ENCODE measurements around the gene SRD5A3. TPM values are rescaled to one million over a fixed set of nuclear protein-coding genes. Genes with fewer than 3 reads are reported as not detected.
"Not testable (repeated sequence)": the region's sequence is repeated elsewhere in the genome, so short reads cannot be mapped to it uniquely, and the experiment has no call there.

Gene SRD5A3
- total and polyA plus RNA-seq, 7 experiments from 2014 or later: 1.9 to 10.6 (median 5.0) TPM

GRCh38 chr4:55350870-55351269 is 4.8 kb downstream of the SRD5A3 start:
- Mint-ChIP-seq H3K4me1 (peaks cover 10 to 17% (median 16%) of the 10 kb centered on the region in 7 donors), H3K36me3 (peaks cover 0 to 19% (median 14%) of the 10 kb centered on the region in 5 donors)
- H3K4me3 Mint-ChIP-seq; ATAC-seq; H3K27me3 ChIP-seq (ENCODE audit: control insufficient read depth in 2 of 2, insufficient read depth in 2 of 2, low read length in 2 of 2); DNase-seq; H3K27ac Mint-ChIP-seq; H3K9me3 Mint-ChIP-seq; H3K4me3 ChIP-seq (ENCODE audit: low read length); intact Hi-C loops (cut with micrococcal nuclease); H3K4me1 ChIP-seq (ENCODE audit: control insufficient read depth in 2 of 2, insufficient read depth in 2 of 2, low read length in 2 of 2); POLR2A ChIA-PET; H3K9me3 ChIP-seq (ENCODE audit: control insufficient read depth in 2 of 3, low read length in 3 of 3); H3K27me3 Mint-ChIP-seq; H3K36me3 ChIP-seq (ENCODE audit: control insufficient read depth in 2 of 3, insufficient read depth in 3 of 3, low read length in 3 of 3); H3K27ac ChIP-seq (ENCODE audit: low read depth, low read length): not testable (repeated sequence)
- CTCF ChIA-PET: interaction anchor here (0.7 kb wide), 1 partner anchor 8 kb away, joined by 4 read pairs; no protein-coding TSS in a partner anchor

- peaks cover 0 to 5% (median 0%) of the 10 kb centered on the region in 11 donors for H3K9me3 Mint-ChIP-seq
- no peaks in the 10 kb centered on the region for H3K27me3 Mint-ChIP-seq
- intact Hi-C loops (cut with micrococcal nuclease): no loop called here
- no peak overlapping the region for H3K27ac ChIP-seq (ENCODE audit: low read depth, low read length)
- no peaks in the 10 kb centered on the region for H3K36me3 ChIP-seq (ENCODE audit: control insufficient read depth in 2 of 3, insufficient read depth in 3 of 3, low read length in 3 of 3)
- POLR2A ChIA-PET: no interaction called here
- no peak for DNase-seq
- ATAC-seq: no peak
- CTCF ChIA-PET: no interaction called here
- H3K4me3 Mint-ChIP-seq: no peak overlapping the region
- H3K4me1 ChIP-seq (ENCODE audit: control insufficient read depth in 2 of 2, insufficient read depth in 2 of 2, low read length in 2 of 2): peaks cover 3 to 5% of the 10 kb centered on the region in 2 donors
- no peak overlapping the region for H3K4me3 ChIP-seq (ENCODE audit: low read length)
- peaks cover 0 to 19% (median 14%) of the 10 kb centered on the region in 5 donors for H3K36me3 Mint-ChIP-seq
- no peak overlapping the region for H3K27ac Mint-ChIP-seq
- peaks cover 8 to 15% (median 14%) of the 10 kb centered on the region in 7 donors for H3K4me1 Mint-ChIP-seq
- no peaks in the 10 kb centered on the region for H3K9me3 ChIP-seq (ENCODE audit: control insufficient read depth in 2 of 3, low read length in 3 of 3)
- no peaks in the 10 kb centered on the region for H3K27me3 ChIP-seq (ENCODE audit: control insufficient read depth in 2 of 2, insufficient read depth in 2 of 2, low read length in 2 of 2)
These were observed 5.8 kb downstream of the SRD5A3 start for GRCh38 chr4:55351824-55352223.

GRCh38 chr4:55352726-55353125 is 6.7 kb downstream of the SRD5A3 start:
- Histone ChIP-seq H3K4me1 (ENCODE audit: control insufficient read depth in 2 of 2, insufficient read depth in 2 of 2, low read length in 2 of 2) (no peaks in the 10 kb centered on the region), H3K9me3 (ENCODE audit: control insufficient read depth in 2 of 3, low read length in 3 of 3) (no peaks in the 10 kb centered on the region), H3K27ac (ENCODE audit: low read depth, low read length) (no peak overlapping the region), H3K36me3 (ENCODE audit: control insufficient read depth in 2 of 3, insufficient read depth in 3 of 3, low read length in 3 of 3) (no peaks in the 10 kb centered on the region), H3K4me3 (ENCODE audit: low read length) (no peak overlapping the region), H3K27me3 (ENCODE audit: control insufficient read depth in 2 of 2, insufficient read depth in 2 of 2, low read length in 2 of 2) (no peaks in the 10 kb centered on the region)
- POLR2A ChIA-PET: no interaction called here
- no peak overlapping the region for H3K4me3 Mint-ChIP-seq
- intact Hi-C loops (cut with micrococcal nuclease): no loop called here
- no peaks in the 10 kb centered on the region for H3K27me3 Mint-ChIP-seq
- CTCF ChIA-PET: no interaction called here
- peaks cover 0 to 19% (median 14%) of the 10 kb centered on the region in 5 donors for H3K36me3 Mint-ChIP-seq
- peaks cover 0 to 7% (median 6%) of the 10 kb centered on the region in 7 donors for H3K4me1 Mint-ChIP-seq
- no peak overlapping the region for H3K27ac Mint-ChIP-seq
- DNase-seq: no peak
- no peak for ATAC-seq
- H3K9me3 Mint-ChIP-seq: peaks cover 0 to 5% (median 0%) of the 10 kb centered on the region in 11 donors

- not testable (repeated sequence) for H3K9me3 Mint-ChIP-seq
These were observed 7.2 kb downstream of the SRD5A3 start for GRCh38 chr4:55353228-55353747.

GRCh38 chr4:55354648-55355047 is 8.6 kb downstream of the SRD5A3 start:
- Mint-ChIP-seq H3K27me3 (no peaks in the 10 kb centered on the region), H3K4me3 (no peak overlapping the region), H3K27ac (no peak overlapping the region), H3K4me1 (peaks cover 0 to 13% (median 0%) of the 10 kb centered on the region in 7 donors), H3K36me3 (peaks cover 0 to 21% (median 14%) of the 10 kb centered on the region in 5 donors), H3K9me3 (peaks cover 0 to 5% (median 0%) of the 10 kb centered on the region in 11 donors)
- ChIA-PET CTCF (interaction anchor here (1.1 kb wide), 2 partner anchors 9 to 77 kb away, joined by 3 to 5 read pairs; partner anchors contain the start of gene SRD5A3), POLR2A (no interaction called here)
- no peak overlapping the region for H3K4me3 ChIP-seq (ENCODE audit: low read length)
- H3K4me1 ChIP-seq (ENCODE audit: control insufficient read depth in 2 of 2, insufficient read depth in 2 of 2, low read length in 2 of 2): no peaks in the 10 kb centered on the region
- intact Hi-C loops (cut with micrococcal nuclease): no loop called here
- no peaks in the 10 kb centered on the region for H3K9me3 ChIP-seq (ENCODE audit: control insufficient read depth in 2 of 3, low read length in 3 of 3)
- DNase-seq: no peak
- H3K27ac ChIP-seq (ENCODE audit: low read depth, low read length): no peak overlapping the region
- no peak for ATAC-seq
- no peaks in the 10 kb centered on the region for H3K36me3 ChIP-seq (ENCODE audit: control insufficient read depth in 2 of 3, insufficient read depth in 3 of 3, low read length in 3 of 3)
- no peaks in the 10 kb centered on the region for H3K27me3 ChIP-seq (ENCODE audit: control insufficient read depth in 2 of 2, insufficient read depth in 2 of 2, low read length in 2 of 2)

More at GRCh38 chr4:55353228-55353747, 7.2 kb downstream of the SRD5A3 start:
- CTCF ChIA-PET; ATAC-seq; POLR2A ChIA-PET; H3K4me1 ChIP-seq (ENCODE audit: control insufficient read depth in 2 of 2, insufficient read depth in 2 of 2, low read length in 2 of 2); H3K4me1 Mint-ChIP-seq; H3K27me3 ChIP-seq (ENCODE audit: control insufficient read depth in 2 of 2, insufficient read depth in 2 of 2, low read length in 2 of 2); H3K36me3 ChIP-seq (ENCODE audit: control insufficient read depth in 2 of 3, insufficient read depth in 3 of 3, low read length in 3 of 3); H3K4me3 Mint-ChIP-seq; H3K4me3 ChIP-seq (ENCODE audit: low read length); H3K27ac ChIP-seq (ENCODE audit: low read depth, low read length); DNase-seq; H3K27me3 Mint-ChIP-seq; H3K27ac Mint-ChIP-seq; H3K9me3 ChIP-seq (ENCODE audit: control insufficient read depth in 2 of 3, low read length in 3 of 3); intact Hi-C loops (cut with micrococcal nuclease): not testable (repeated sequence)
- H3K36me3 Mint-ChIP-seq: peaks cover 0 to 21% (median 14%) of the 10 kb centered on the region in 5 donors

- Mint-ChIP-seq H3K36me3 (peaks cover 0 to 21% (median 14%) of the 10 kb centered on the region in 5 donors), H3K4me3 (no peak overlapping the region), H3K27ac (no peak overlapping the region), H3K9me3 (peaks cover 0 to 5% (median 0%) of the 10 kb centered on the region in 11 donors), H3K4me1 (peaks cover 0 to 13% (median 0%) of the 10 kb centered on the region in 7 donors), H3K27me3 (no peaks in the 10 kb centered on the region)
- ChIA-PET POLR2A (no interaction called here), CTCF (interaction anchor here (1.1 kb wide), 2 partner anchors 10 to 76 kb away, joined by 3 to 5 read pairs; partner anchors contain the start of gene SRD5A3)
- H3K4me1 ChIP-seq (ENCODE audit: control insufficient read depth in 2 of 2, insufficient read depth in 2 of 2, low read length in 2 of 2): no peaks in the 10 kb centered on the region
- no peaks in the 10 kb centered on the region for H3K27me3 ChIP-seq (ENCODE audit: control insufficient read depth in 2 of 2, insufficient read depth in 2 of 2, low read length in 2 of 2)
- no peaks in the 10 kb centered on the region for H3K36me3 ChIP-seq (ENCODE audit: control insufficient read depth in 2 of 3, insufficient read depth in 3 of 3, low read length in 3 of 3)
- ATAC-seq: no peak
- no peaks in the 10 kb centered on the region for H3K9me3 ChIP-seq (ENCODE audit: control insufficient read depth in 2 of 3, low read length in 3 of 3)
- no peak for DNase-seq
- H3K27ac ChIP-seq (ENCODE audit: low read depth, low read length): no peak overlapping the region
- no peak overlapping the region for H3K4me3 ChIP-seq (ENCODE audit: low read length)
- intact Hi-C loops (cut with micrococcal nuclease): no loop called here
These were observed 9.5 kb downstream of the SRD5A3 start for GRCh38 chr4:55355555-55355954.

GRCh38 chr4:55356991-55357461 is 11.0 kb downstream of the SRD5A3 start:
- peaks cover 0 to 21% (median 9%) of the 10 kb centered on the region in 5 donors for H3K36me3 Mint-ChIP-seq
- no peak overlapping the region for H3K27ac ChIP-seq (ENCODE audit: low read depth, low read length)
- no peaks in the 10 kb centered on the region for H3K27me3 Mint-ChIP-seq
- peaks cover 0 to 5% (median 0%) of the 10 kb centered on the region in 11 donors for H3K9me3 Mint-ChIP-seq
- H3K4me1 Mint-ChIP-seq: peaks cover 0 to 15% (median 0%) of the 10 kb centered on the region in 7 donors
- no peak overlapping the region for H3K4me3 ChIP-seq (ENCODE audit: low read length)
- no peaks in the 10 kb centered on the region for H3K4me1 ChIP-seq (ENCODE audit: control insufficient read depth in 2 of 2, insufficient read depth in 2 of 2, low read length in 2 of 2)
- no peaks in the 10 kb centered on the region for H3K36me3 ChIP-seq (ENCODE audit: control insufficient read depth in 2 of 3, insufficient read depth in 3 of 3, low read length in 3 of 3)
- no peak for ATAC-seq
- ChIA-PET CTCF (no interaction called here), POLR2A (no interaction called here)
- H3K27me3 ChIP-seq (ENCODE audit: control insufficient read depth in 2 of 2, insufficient read depth in 2 of 2, low read length in 2 of 2): no peaks in the 10 kb centered on the region
- no peaks in the 10 kb centered on the region for H3K9me3 ChIP-seq (ENCODE audit: control insufficient read depth in 2 of 3, low read length in 3 of 3)
- intact Hi-C loops (cut with micrococcal nuclease): no loop called here
- H3K4me3 Mint-ChIP-seq: no peak overlapping the region
- no peak for DNase-seq
- H3K27ac Mint-ChIP-seq: no peak overlapping the region
